GM12864 (cell line): Measurements from ENCODE around the gene C4A.
"Not testable (repeated sequence)": the region's sequence is repeated elsewhere in the genome, so short reads cannot be mapped to it uniquely, and the experiment has no call there.

ENCODE experiments used
- DNase-seq: peaks from one replicate; pipeline ENCODE4 v3.0.0-alpha.2; 2011; ENCODE audit warnings: low read depth
- H3K4me3 ChIP-seq: 2 replicates; pipeline ENCODE4 v1.5.1; 2011; ENCODE audit warnings: mild to moderate bottlenecking, low read depth, low read length, control low read depth

Gene C4A

GRCh38 chr6:32002546-32003268, 20.9 kb downstream of the C4A start:
- not testable (repeated sequence) for H3K4me3 ChIP-seq, DNase-seq

DNA sequence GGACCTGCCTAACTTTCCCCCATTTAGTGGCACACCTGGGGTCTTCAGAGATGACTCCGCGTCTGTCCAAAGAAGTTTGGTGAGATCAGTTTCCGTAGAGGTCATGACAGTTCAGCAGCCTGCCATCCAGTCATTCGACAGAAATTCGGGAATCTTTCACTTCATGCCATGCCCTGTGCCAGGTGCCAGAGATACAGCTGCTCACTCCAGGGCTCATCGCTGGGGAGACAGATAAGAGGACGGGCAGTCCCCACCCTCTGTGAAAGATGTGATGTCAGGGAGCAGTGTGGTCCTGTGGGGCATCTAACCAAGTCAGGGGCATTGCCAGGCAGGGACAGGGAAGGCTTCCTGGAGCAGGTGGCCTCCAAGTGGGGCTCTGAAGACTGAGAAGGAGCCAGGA, 21.4 kb downstream of the C4A start:
- not testable (repeated sequence) for DNase-seq, H3K4me3 ChIP-seq

DNA sequence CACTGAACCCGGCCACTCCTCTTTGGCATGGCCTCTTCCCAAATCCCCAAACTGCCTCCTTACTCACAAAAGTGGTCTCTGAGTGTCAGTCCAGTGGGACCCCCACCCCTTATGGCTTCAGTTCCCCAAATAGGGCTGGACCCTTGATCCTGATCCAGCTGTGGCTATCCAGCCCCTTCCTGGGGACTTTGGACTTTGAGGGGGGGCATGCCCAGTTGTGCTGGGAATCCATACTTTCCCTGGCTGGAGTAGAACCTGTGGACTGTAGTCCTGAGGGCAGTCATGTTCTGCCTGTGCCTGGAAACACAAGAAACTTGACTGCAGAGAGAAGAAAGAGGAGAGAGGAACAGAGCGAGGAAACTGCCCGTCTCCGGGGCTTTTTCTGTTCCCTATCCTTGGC, 22.5 kb downstream of the C4A start:
- not testable (repeated sequence) for DNase-seq, H3K4me3 ChIP-seq

GRCh38 chr6:32004864-32005537, 23.1 kb downstream of the C4A start:
- DNase-seq, H3K4me3 ChIP-seq: not testable (repeated sequence)

- DNase-seq, H3K4me3 ChIP-seq: not testable (repeated sequence)
These were observed 23.7 kb downstream of the C4A start for GRCh38 chr6:32005538-32005880.

DNA sequence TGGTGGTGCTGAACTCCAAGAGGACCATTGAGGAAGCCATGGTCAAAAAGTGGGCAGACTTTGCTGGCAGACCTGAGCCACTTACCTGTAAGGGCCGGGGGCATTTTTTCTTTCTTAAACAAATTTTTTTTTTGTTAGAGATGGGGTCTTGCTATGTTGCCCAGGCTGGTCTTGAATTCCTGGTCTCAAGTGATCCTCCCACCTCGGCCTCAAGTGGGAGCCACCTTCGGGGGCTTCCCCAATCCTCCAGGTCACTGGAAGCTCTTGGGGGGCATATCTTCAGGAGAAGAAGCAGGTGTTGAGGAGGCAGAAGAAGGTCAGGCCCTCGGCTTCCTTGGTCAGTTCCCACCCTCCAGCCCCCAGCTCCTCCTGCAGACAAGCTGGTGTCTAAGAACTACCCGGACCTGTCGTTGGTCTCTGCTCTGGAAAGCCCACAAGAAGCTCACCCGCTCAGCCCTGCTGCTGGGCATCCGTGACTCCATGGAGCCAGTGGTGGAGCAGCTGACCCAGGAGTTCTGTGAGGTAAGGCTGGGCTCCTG, 24.2 kb downstream of the C4A start:
- not testable (repeated sequence) for DNase-seq, H3K4me3 ChIP-seq

- not testable (repeated sequence) for H3K4me3 ChIP-seq, DNase-seq
These were observed 25.2 kb downstream of the C4A start for GRCh38 chr6:32007086-32007485.

GRCh38 chr6:32008037-32008436, 26.2 kb downstream of the C4A start:
- DNase-seq, H3K4me3 ChIP-seq: not testable (repeated sequence)

DNA sequence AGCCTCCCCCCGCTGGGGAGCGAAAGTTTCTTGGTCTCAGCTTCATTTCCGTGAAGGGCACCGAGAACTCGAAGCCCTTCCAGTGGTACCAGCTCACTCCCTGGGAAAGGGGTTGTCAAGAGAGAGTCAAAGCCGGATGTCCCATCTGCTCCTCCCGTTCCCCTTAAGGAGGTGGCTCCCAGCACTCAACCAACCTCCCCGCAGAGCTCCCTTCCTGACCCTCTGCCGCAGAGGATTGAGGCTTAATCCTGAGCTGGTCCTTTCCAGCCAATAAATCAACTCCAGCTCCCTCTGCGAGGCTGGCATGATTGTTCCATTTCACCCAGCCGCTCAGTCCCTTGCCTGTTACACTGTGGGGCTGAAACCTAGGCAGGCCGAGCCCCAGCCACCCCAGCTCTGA, 26.8 kb downstream of the C4A start:
- H3K4me3 ChIP-seq, DNase-seq: not testable (repeated sequence)

DNA sequence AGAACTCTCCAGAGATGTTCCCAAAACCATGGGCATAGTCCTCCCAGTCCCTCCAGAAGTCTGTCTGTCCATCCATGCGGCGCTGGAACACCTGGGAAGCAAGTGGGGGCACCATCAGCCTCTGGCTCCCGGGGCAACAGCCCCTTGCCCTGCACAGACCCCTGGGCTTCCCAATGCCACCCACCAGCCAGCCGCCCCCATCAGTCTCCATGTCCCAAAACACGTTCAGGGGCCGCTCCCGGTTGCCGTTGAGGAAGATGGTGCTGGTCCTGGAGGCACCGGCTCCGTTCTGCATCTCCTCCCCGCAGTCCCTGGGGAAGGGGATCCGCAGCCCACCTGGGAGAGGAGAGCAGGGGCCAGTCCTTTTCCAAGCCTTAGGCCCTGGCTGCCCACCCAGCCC, 27.7 kb downstream of the C4A start:
- H3K4me3 ChIP-seq, DNase-seq: not testable (repeated sequence)

DNA sequence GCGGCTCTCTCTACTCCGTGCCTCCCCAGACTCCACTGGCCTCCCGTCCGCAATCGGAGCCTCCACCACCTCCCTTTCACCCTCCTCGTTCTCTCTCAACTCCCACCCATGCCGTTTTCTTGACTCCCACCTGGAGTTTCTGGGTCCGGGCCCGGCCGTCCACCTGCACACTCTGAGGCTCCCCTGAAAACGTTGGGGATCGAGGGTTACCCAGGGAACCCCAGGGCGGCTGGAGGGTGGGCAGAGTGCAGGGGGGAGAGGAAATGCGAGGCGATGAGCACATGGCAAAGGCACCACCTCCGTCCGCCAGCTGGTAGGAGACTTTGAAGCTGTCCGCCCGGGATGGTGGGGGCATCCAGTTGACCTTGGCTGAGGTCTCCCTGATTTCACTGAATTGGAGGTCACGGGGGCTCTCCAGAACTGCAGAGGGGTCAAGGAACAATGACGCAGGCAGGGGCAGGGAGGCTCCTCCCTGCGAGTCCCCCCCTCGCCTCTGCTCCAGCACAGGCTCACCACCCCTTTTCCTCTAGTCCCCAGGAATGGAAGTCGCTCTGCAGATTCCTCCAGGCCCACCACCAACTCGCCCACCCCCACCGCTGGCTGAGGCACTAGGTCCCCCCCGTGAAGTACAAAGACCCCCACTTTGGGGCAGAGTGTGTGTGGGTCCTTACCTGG, 29.1 kb downstream of the C4A start:
- not testable (repeated sequence) for H3K4me3 ChIP-seq

DNA sequence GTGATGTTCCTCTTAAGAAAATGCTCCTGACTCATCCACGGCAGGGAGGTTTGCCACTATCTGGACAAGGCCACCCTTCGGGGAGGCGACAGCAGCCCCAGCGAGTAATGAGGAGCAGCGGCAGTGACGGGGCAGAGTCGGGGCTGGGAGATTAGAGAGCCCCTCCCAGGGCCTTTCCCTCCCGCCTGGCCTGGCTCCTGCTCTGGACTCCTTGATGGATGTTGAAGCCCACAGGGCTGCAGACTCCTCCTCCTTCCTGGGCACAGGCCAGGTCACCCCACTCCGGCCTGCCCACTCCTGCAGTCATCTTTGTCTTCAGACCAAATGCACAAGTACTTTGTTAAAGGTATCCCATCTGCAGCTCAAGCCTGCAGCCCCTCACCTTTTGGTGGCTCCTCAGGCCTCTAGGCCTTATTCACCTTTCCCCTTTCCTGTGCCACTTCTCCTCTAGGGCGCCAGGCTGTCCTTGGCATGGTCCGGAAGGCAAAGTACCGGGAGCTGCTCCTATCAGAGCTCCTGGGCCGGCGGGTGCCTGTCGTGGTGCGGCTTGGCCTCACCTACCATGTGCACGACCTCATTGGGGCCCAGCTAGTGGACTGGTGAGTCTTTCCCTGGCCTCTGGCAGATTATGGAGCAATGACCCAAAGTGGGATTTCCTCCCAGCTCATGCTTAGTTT, 31.2 kb downstream of the C4A start:
- not testable (repeated sequence) for DNase-seq, H3K4me3 ChIP-seq

More for the DNA sequence above, 29.1 kb downstream of the C4A start:
- DNase-seq: not testable (repeated sequence)

- H3K4me3 ChIP-seq, DNase-seq: not testable (repeated sequence)
These were observed 31.9 kb downstream of the C4A start for GRCh38 chr6:32013738-32014137.

DNA sequence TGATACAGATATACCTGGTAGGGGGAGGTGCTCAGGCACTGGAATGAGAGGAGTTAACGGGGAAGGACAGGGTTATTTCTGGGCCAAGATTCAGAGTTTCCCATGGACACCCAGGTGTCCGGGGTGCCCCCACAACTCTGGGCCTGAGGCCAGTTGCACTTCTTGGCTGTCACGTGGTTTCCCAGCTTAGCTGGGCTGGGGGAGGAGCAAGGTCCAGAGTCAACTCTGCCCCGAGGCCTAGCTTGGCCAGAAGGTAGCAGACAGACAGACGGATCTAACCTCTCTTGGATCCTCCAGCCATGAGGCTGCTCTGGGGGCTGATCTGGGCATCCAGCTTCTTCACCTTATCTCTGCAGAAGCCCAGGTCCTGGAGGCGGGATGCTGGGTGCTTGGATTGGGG, 32.7 kb downstream of the C4A start, which contains the start of gene C4B:
Gene C4B, plus strand, starts transcription at position 249 of the 400 bp plus-strand sequence. Its CDS starts 51 bp downstream, at position 300.
- DNase-seq, H3K4me3 ChIP-seq: not testable (repeated sequence)

- DNase-seq, H3K4me3 ChIP-seq: not testable (repeated sequence)
These were observed 40.2 kb downstream of the C4A start for GRCh38 chr6:32022100-32022499.

GRCh38 chr6:32028631-32029030, 46.8 kb downstream of the C4A start:
- DNase-seq, H3K4me3 ChIP-seq: not testable (repeated sequence)

- DNase-seq, H3K4me3 ChIP-seq: not testable (repeated sequence)
These were observed 47.7 kb downstream of the C4A start for GRCh38 chr6:32029553-32029952.

GRCh38 chr6:32035283-32036013, 53.6 kb downstream of the C4A start:
- H3K4me3 ChIP-seq, DNase-seq: not testable (repeated sequence)

GRCh38 chr6:32037136-32037535, 55.3 kb downstream of the C4A start:
- H3K4me3 ChIP-seq, DNase-seq: not testable (repeated sequence)
